H9 (cell line): ENCODE results near the gene SPTBN5. TPM values are rescaled to one million over a fixed set of nuclear protein-coding genes. Genes with fewer than 3 reads are reported as not detected.

Experiments used
- DNase-seq: peaks from one replicate; pipeline ENCODE4 v3.0.0-alpha.2; 2017
- H2AFZ ChIP-seq: one replicate; pipeline ENCODE4 v1.6.1; 2013; ENCODE audit warnings: mild to moderate bottlenecking, low read length, control low read depth, moderate library complexity
- H2AK5ac ChIP-seq: 2 replicates; pipeline ENCODE4 v1.6.1; 2013; ENCODE audit warnings: low read length, control low read depth, mixed read lengths; ENCODE audit not compliant: insufficient read length
- H2BK120ac ChIP-seq: one replicate; pipeline ENCODE4 v1.6.1; 2013; ENCODE audit warnings: low read depth, mild to moderate bottlenecking, low read length, control low read depth, inconsistent platforms; ENCODE audit not compliant: poor library complexity, severe bottlenecking
- H2BK12ac ChIP-seq: 2 replicates; pipeline ENCODE4 v1.6.1; 2013; ENCODE audit warnings: low read length, control low read depth, mixed read lengths, low read depth; ENCODE audit not compliant: insufficient read length
- H2BK15ac ChIP-seq: 2 replicates; pipeline ENCODE4 v1.6.1; 2013; ENCODE audit warnings: low read depth, low read length, control low read depth
- H2BK20ac ChIP-seq: one replicate; pipeline ENCODE4 v1.6.1; 2013; ENCODE audit warnings: low read depth, mild to moderate bottlenecking, low read length, control low read depth, inconsistent platforms; ENCODE audit not compliant: poor library complexity, severe bottlenecking
- H2BK5ac ChIP-seq: 2 replicates; pipeline ENCODE4 v1.6.1; 2013; ENCODE audit warnings: low read length, control low read depth, mixed read lengths; ENCODE audit not compliant: insufficient read length
- H3K14ac ChIP-seq: 2 replicates; pipeline ENCODE4 v1.6.1; 2013; ENCODE audit warnings: low read length, control low read depth; ENCODE audit not compliant: insufficient read depth
- H3K18ac ChIP-seq: 2 replicates; pipeline ENCODE4 v1.6.1; 2013; ENCODE audit warnings: low read depth, mild to moderate bottlenecking, mixed read lengths, low read length, control low read depth; ENCODE audit not compliant: insufficient read length
- H3K23ac ChIP-seq: 2 replicates; pipeline ENCODE4 v1.6.1; 2013; ENCODE audit warnings: low read length, control low read depth, mixed read lengths, low read depth; ENCODE audit not compliant: insufficient read length
- H3K23me2 ChIP-seq: 2 replicates; pipeline ENCODE4 v1.6.1; 2013; ENCODE audit warnings: low read depth, mild to moderate bottlenecking, mixed read lengths, low read length, control low read depth; ENCODE audit not compliant: insufficient read length, poor library complexity, severe bottlenecking
- H3K27ac ChIP-seq: 2 replicates; pipeline ENCODE4 v1.5.1; 2013; ENCODE audit warnings: low read length, control low read depth, mixed read lengths, low read depth; ENCODE audit not compliant: insufficient read length
- H3K27me3 ChIP-seq: 2 replicates; pipeline ENCODE4 v1.6.1; 2013; ENCODE audit warnings: low read length, control low read depth, inconsistent platforms; ENCODE audit not compliant: insufficient read depth
- H3K4ac ChIP-seq: 2 replicates; pipeline ENCODE4 v1.6.1; 2013; ENCODE audit warnings: low read depth, mild to moderate bottlenecking, control low read depth, inconsistent platforms, low read length, moderate library complexity
- H3K4me1 ChIP-seq: 2 replicates; pipeline ENCODE4 v1.6.1; 2013; ENCODE audit warnings: low read length, control low read depth, inconsistent platforms; ENCODE audit not compliant: insufficient read depth
- H3K4me2 ChIP-seq: 2 replicates; pipeline ENCODE4 v1.6.1; 2013; ENCODE audit warnings: low read length, control low read depth, mixed read lengths; ENCODE audit not compliant: insufficient read length, insufficient read depth
- H3K56ac ChIP-seq: 2 replicates; pipeline ENCODE4 v1.6.1; 2013; ENCODE audit warnings: low read depth, mild to moderate bottlenecking, mixed read lengths, low read length, control low read depth; ENCODE audit not compliant: insufficient read length
- H3K79me1 ChIP-seq: 2 replicates; pipeline ENCODE4 v1.6.1; 2013; ENCODE audit warnings: low read depth, mild to moderate bottlenecking, moderate library complexity, low read length, control low read depth, inconsistent platforms; ENCODE audit not compliant: insufficient read depth, poor library complexity, severe bottlenecking
- H3K79me2 ChIP-seq: 2 replicates; pipeline ENCODE4 v1.6.1; 2013; ENCODE audit warnings: low read length, control low read depth, inconsistent platforms; ENCODE audit not compliant: insufficient read depth
- H3K9ac ChIP-seq: 2 replicates; pipeline ENCODE4 v1.6.1; 2013; ENCODE audit warnings: low read length, control low read depth, mixed read lengths; ENCODE audit not compliant: insufficient read length; ENCODE audit errors: extremely low read depth
- H3K9me3 ChIP-seq: one replicate; pipeline ENCODE4 v1.6.1; 2013; ENCODE audit warnings: low read depth, low read length, inconsistent platforms; ENCODE audit not compliant: control insufficient read depth
- H3T11ph ChIP-seq: one replicate; pipeline ENCODE4 v1.6.1; 2013; ENCODE audit warnings: mild to moderate bottlenecking, low read length, control low read depth, inconsistent platforms
- H4K20me1 ChIP-seq: one replicate; pipeline ENCODE4 v1.6.1; 2013; ENCODE audit not compliant: control insufficient read depth, insufficient read length, insufficient read depth
- H4K5ac ChIP-seq: 2 replicates; pipeline ENCODE4 v1.6.1; 2013; ENCODE audit warnings: low read depth, mild to moderate bottlenecking, mixed read lengths, low read length, control low read depth; ENCODE audit not compliant: insufficient read length
- H4K8ac ChIP-seq: replicated peaks from 2 replicates; pipeline ENCODE4 v1.6.1; 2013; ENCODE audit warnings: low read length, control low read depth, mixed read lengths, low read depth; ENCODE audit not compliant: insufficient read length
- H4K91ac ChIP-seq: 2 replicates; pipeline ENCODE4 v1.6.1; 2013; ENCODE audit warnings: low read depth, mild to moderate bottlenecking, moderate library complexity, mixed read lengths, low read length, control low read depth; ENCODE audit not compliant: insufficient read length
- H3K27ac Mint-ChIP-seq, 3 experiments: 2 replicates in 2 of 3; 3 replicates in 1 of 3; pipeline ENCODE4 v1.8.0; 2020 to 2021; ENCODE audit warnings: mixed read lengths in 3 of 3, mild to moderate bottlenecking in 1 of 3, moderate library complexity in 1 of 3
- H3K27me3 Mint-ChIP-seq: 2 replicates; pipeline ENCODE4 v1.8.0; 2021; ENCODE audit warnings: low read depth, mild to moderate bottlenecking, moderate library complexity, mixed read lengths
- H3K36me3 Mint-ChIP-seq, 3 experiments: 2 replicates in 2 of 3; 3 replicates in 1 of 3; pipeline ENCODE4 v1.8.0; 2020 to 2021; ENCODE audit warnings: low read depth in 3 of 3, mixed read lengths in 3 of 3; ENCODE audit not compliant: insufficient read depth in 1 of 3
- H3K4me1 Mint-ChIP-seq, 2 experiments: 2 replicates each; pipeline ENCODE4 v1.8.0; 2020; ENCODE audit warnings: mixed read lengths in 2 of 2
- H3K4me3 Mint-ChIP-seq, 2 experiments: 2 replicates in 1 of 2; 3 replicates in 1 of 2; pipeline ENCODE4 v1.8.0; 2020 to 2021; ENCODE audit warnings: mild to moderate bottlenecking in 2 of 2, mixed read lengths in 2 of 2, moderate library complexity in 1 of 2
- H3K9me3 Mint-ChIP-seq, 2 experiments: 2 replicates in 1 of 2; 3 replicates in 1 of 2; pipeline ENCODE4 v1.8.0; 2020; ENCODE audit warnings: mild to moderate bottlenecking in 2 of 2, mixed read lengths in 2 of 2, moderate library complexity in 1 of 2
- WGBS: extraction: QIAGEN DNeasy Blood & Tissue Kit; methylation state at CpG from one replicate; pipeline ENCODE4 v1.1.7; 2013; ENCODE audit warnings: missing lambda C conversion rate, low lambda C conversion rate, mixed read lengths; ENCODE audit not compliant: insufficient read length; ENCODE audit errors: extremely low coverage; 5-methylcytosine and 5-hydroxymethylcytosine counted together
- total RNA-seq: library from RNA; stranded (reverse); gene quantifications from 2 replicates; pipeline ENCODE4 v1.2.1, GENCODE V29; 2021
- TF ChIP-seq, protein P1 (sequence below): fragments of 200-600 bp; sonication (generic); conservative IDR thresholded peaks from 3 replicates; pipeline ENCODE4 v1.8.0; 2021; ENCODE audit warnings: antibody characterized with exemption, mild to moderate bottlenecking

Gene SPTBN5
- total RNA-seq, 1 experiment from 2014 or later: 0.90 TPM

DNA sequence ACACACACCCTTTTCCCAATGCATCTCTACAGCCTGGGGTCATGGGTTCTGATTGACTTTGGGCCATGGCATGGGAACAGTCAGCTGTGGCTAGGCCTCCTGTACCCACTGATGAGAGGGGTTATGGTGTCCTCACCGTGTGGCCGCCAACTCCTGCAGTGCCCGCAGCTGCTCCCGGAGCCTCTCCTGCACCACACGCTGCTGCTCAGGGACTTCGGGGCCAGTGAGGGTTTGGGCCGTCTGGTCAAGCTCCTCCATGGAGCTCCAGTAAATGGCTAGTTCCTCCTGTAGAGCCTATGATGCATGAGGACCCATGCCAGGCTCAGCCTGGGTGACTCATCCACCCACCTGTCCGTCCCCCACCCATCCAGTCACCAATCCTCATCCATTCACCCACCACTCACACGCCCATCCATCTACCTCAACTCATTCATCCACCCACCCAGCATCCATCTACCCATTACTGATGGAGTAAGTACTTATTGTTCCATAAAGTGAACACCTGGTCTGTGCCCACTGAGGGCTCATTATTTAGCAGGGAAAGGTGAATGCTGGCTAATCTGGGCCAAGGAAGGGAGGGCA lies 21.6 kb downstream of the SPTBN5 start:
- Histone ChIP-seq H3K23ac (no peak overlapping the region), H3K56ac (no peak overlapping the region), H3K27ac (no peak overlapping the region), H2AFZ (no peak overlapping the region), H4K20me1 (no peaks in the 10 kb centered on the region), H4K91ac (no peak overlapping the region), H3T11ph (no peak overlapping the region), H3K9me3 (no peaks in the 10 kb centered on the region), H3K79me1 (no peaks in the 10 kb centered on the region), H2BK5ac (no peak overlapping the region), H3K79me2 (no peaks in the 10 kb centered on the region), H2AK5ac (no peak overlapping the region), H4K8ac (no peak overlapping the region), H3K4me2 (no peak overlapping the region), H3K9ac (no peak overlapping the region), H2BK20ac (no peak overlapping the region), H2BK120ac (no peak overlapping the region), H3K4me1 (no peaks in the 10 kb centered on the region), H2BK12ac (no peak overlapping the region), H3K4ac (no peak overlapping the region), H3K14ac (no peak overlapping the region), H4K5ac (no peak overlapping the region), H3K18ac (no peak overlapping the region), H3K27me3 (no peaks in the 10 kb centered on the region), H2BK15ac (no peak overlapping the region), H3K23me2 (no peaks in the 10 kb centered on the region)
- 100% methylated on average over 1 of the region's 9 CpGs for WGBS
- TF ChIP-seq, protein P1, sequence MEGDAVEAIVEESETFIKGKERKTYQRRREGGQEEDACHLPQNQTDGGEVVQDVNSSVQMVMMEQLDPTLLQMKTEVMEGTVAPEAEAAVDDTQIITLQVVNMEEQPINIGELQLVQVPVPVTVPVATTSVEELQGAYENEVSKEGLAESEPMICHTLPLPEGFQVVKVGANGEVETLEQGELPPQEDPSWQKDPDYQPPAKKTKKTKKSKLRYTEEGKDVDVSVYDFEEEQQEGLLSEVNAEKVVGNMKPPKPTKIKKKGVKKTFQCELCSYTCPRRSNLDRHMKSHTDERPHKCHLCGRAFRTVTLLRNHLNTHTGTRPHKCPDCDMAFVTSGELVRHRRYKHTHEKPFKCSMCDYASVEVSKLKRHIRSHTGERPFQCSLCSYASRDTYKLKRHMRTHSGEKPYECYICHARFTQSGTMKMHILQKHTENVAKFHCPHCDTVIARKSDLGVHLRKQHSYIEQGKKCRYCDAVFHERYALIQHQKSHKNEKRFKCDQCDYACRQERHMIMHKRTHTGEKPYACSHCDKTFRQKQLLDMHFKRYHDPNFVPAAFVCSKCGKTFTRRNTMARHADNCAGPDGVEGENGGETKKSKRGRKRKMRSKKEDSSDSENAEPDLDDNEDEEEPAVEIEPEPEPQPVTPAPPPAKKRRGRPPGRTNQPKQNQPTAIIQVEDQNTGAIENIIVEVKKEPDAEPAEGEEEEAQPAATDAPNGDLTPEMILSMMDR: no peak
- Mint-ChIP-seq H3K36me3 (no peaks in the 10 kb centered on the region), H3K27me3 (peaks cover 2% of the 10 kb centered on the region; the same call in 1 of the 2 replicates), H3K4me3 (no peak overlapping the region), H3K9me3 (no peaks in the 10 kb centered on the region; a peak in 1 of 5 replicates), H3K4me1 (peaks cover 0 to 2% of the 10 kb centered on the region in 2 experiments; a peak in 1 of 4 replicates), H3K27ac (no peak overlapping the region)
- no peak for DNase-seq
